OCI-LY7 (cell line): Measurements from ENCODE around the gene CHRM5. TPM values are rescaled to one million over a fixed set of nuclear protein-coding genes. Genes with fewer than 3 reads are reported as not detected.

Experiments used
- BruUV-seq: library from RNA; stranded (reverse); fragments of 400-500 nt; replicated peaks from 2 replicates; lab custom pipeline; 2021; lab: Mats Ljungman, UMichigan
- CTCF ChIA-PET: fragments of 300-600 bp; sonication (Branson Sonifier 250); formaldehyde crosslinking; loops from one replicate; lab custom pipeline; 2022; ENCODE audit warnings: antibody characterized with exemption; ENCODE audit not compliant: unreplicated experiment; lab: Charles Lee
- POLR2A ChIA-PET: fragments of 300-600 bp; sonication (Branson Sonifier 250); formaldehyde crosslinking; loops from one replicate; lab custom pipeline; 2022; ENCODE audit warnings: antibody characterized with exemption; lab: Charles Lee
- DNase-seq: peaks from one replicate; pipeline ENCODE4 v3.0.0-alpha.2; 2015; ENCODE audit warnings: low spot score
- H2AFZ ChIP-seq: fragments of 200-600 bp; sonication (generic), shearing (Covaris generic); 2 replicates; pipeline ENCODE4 v1.6.1; 2014; ENCODE audit warnings: mild to moderate bottlenecking, antibody characterized with exemption, low read length, moderate library complexity
- H3K27ac ChIP-seq: fragments of 200-600 bp; sonication (generic); 2 replicates; pipeline ENCODE4 v1.5.1; 2014; ENCODE audit warnings: mixed run types, low read depth, mild to moderate bottlenecking, moderate library complexity, low read length, inconsistent platforms; ENCODE audit not compliant: poor library complexity, severe bottlenecking
- H3K36me3 ChIP-seq: fragments of 200-600 bp; sonication (generic); 2 replicates; pipeline ENCODE4 v1.6.1; 2014; ENCODE audit warnings: mild to moderate bottlenecking, antibody characterized with exemption, low read length, moderate library complexity, mixed read lengths; ENCODE audit not compliant: insufficient read depth
- H3K4me1 ChIP-seq: fragments of 200-600 bp; sonication (generic); 2 replicates; pipeline ENCODE4 v1.5.1; 2014; ENCODE audit warnings: mild to moderate bottlenecking, low read length; ENCODE audit not compliant: insufficient read depth, poor library complexity, severe bottlenecking
- H3K4me2 ChIP-seq: fragments of 200-600 bp; sonication (generic); 2 replicates; pipeline ENCODE4 v1.6.1; 2014; ENCODE audit warnings: mild to moderate bottlenecking, low read length
- H3K4me3 ChIP-seq: fragments of 200-600 bp; sonication (generic); 2 replicates; pipeline ENCODE4 v1.5.1; 2014; ENCODE audit warnings: mild to moderate bottlenecking, low read depth, low read length; ENCODE audit not compliant: poor library complexity, severe bottlenecking
- H3K79me2 ChIP-seq: fragments of 200-600 bp; sonication (generic); 2 replicates; pipeline ENCODE4 v1.6.1; 2016; ENCODE audit warnings: low read depth, mild to moderate bottlenecking, low read length, moderate library complexity, mixed read lengths; ENCODE audit not compliant: insufficient read depth
- H3K9me2 ChIP-seq: fragments of 200-600 bp; sonication (generic); 2 replicates; pipeline ENCODE4 v1.6.1; 2016; ENCODE audit warnings: mild to moderate bottlenecking, low read length, mixed read lengths; ENCODE audit not compliant: insufficient read depth
- H3K9me3 ChIP-seq: fragments of 200-600 bp; sonication (generic); 2 replicates; pipeline ENCODE4 v1.6.1; 2014; ENCODE audit warnings: mild to moderate bottlenecking, mixed run types, low read length, mixed read lengths
- H4K20me1 ChIP-seq: fragments of 200-600 bp; sonication (generic); 2 replicates; pipeline ENCODE4 v1.6.1; 2014; ENCODE audit warnings: mild to moderate bottlenecking, antibody characterized with exemption, low read length, moderate library complexity, mixed read lengths; ENCODE audit not compliant: insufficient read depth
- EZH2phosphoT487 ChIP-seq: fragments of 200-600 bp; sonication (generic); IDR thresholded peaks from 2 replicates; pipeline ENCODE4 v1.6.1; 2018; ENCODE audit warnings: low read depth, borderline replicate concordance, mild to moderate bottlenecking, mixed run types, antibody characterized with exemption, low read length, moderate library complexity, mixed read lengths
- intact Hi-C: fragments of 100-400 bp; cut with micrococcal nuclease; formaldehyde crosslinking; loops from one replicate; pipeline ENCODE4 v1.10.0; 2022; ENCODE audit not compliant: unreplicated experiment
- total RNA-seq, 2 experiments: library from RNA; depleted of rRNA in 1 of 2; stranded (reverse); fragments of >200 nt in 1 of 2; shearing (Covaris generic) in 1 of 2; gene quantifications; 2 replicates each; pipeline ENCODE4 v1.2.3, GENCODE V29; 2014 to 2022
- TF ChIP-seq, protein P1 (sequence below): fragments of 200-600 bp; sonication (generic); conservative IDR thresholded peaks from 2 replicates; pipeline ENCODE4 v1.5.1; 2014; ENCODE audit warnings: mild to moderate bottlenecking, antibody characterized with exemption, low read length, moderate library complexity, mixed read lengths

Gene CHRM5
- total RNA-seq, 2 experiments from 2014 or later, result not detected

DNA sequence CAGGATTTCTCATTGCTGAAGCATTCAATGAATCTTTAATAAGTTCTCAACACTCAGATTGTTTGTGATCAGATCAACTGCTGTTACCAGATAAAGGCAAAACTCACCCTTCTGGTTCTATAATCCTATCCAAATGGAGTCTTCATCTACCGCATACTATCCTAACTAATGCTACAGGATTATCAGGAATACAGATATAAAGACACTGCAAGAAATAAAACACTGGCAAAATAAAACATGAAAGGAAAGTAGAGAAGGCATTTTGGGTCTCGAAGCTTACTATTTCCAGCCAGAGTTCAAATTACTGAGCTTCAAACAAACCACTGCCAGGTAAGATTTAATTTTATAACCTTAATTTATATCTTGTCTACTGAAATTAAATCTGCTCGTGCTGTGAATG lies 524 bp downstream of the CHRM5 start:
- no peak overlapping the region for H3K4me2 ChIP-seq
- H3K36me3 ChIP-seq, result no peaks in the 10 kb centered on the region
- ChIA-PET POLR2A (interaction anchor here (0.7 to 0.9 kb wide), 3 partner anchors 8 to 140 kb away, joined by 3 to 4 read pairs (median 4); no protein-coding TSS in a partner anchor), CTCF (no interaction called here)
- no TSS peak for BruUV-seq
- DNase-seq, result no peak
- H3K9me2 ChIP-seq, result no peaks in the 10 kb centered on the region
- no peaks in the 10 kb centered on the region for H3K79me2 ChIP-seq
- intact Hi-C loops, result no loop called here
- no peak overlapping the region for H2AFZ ChIP-seq
- H3K27ac ChIP-seq, result no peak overlapping the region
- no peak overlapping the region for H3K4me3 ChIP-seq
- no peaks in the 10 kb centered on the region for H3K4me1 ChIP-seq
- no peaks in the 10 kb centered on the region for H3K9me3 ChIP-seq
- TF ChIP-seq, protein P1, sequence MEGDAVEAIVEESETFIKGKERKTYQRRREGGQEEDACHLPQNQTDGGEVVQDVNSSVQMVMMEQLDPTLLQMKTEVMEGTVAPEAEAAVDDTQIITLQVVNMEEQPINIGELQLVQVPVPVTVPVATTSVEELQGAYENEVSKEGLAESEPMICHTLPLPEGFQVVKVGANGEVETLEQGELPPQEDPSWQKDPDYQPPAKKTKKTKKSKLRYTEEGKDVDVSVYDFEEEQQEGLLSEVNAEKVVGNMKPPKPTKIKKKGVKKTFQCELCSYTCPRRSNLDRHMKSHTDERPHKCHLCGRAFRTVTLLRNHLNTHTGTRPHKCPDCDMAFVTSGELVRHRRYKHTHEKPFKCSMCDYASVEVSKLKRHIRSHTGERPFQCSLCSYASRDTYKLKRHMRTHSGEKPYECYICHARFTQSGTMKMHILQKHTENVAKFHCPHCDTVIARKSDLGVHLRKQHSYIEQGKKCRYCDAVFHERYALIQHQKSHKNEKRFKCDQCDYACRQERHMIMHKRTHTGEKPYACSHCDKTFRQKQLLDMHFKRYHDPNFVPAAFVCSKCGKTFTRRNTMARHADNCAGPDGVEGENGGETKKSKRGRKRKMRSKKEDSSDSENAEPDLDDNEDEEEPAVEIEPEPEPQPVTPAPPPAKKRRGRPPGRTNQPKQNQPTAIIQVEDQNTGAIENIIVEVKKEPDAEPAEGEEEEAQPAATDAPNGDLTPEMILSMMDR, result no peak
- no peak for TF ChIP-seq EZH2phosphoT487
- H4K20me1 ChIP-seq, result no peaks in the 10 kb centered on the region

DNA sequence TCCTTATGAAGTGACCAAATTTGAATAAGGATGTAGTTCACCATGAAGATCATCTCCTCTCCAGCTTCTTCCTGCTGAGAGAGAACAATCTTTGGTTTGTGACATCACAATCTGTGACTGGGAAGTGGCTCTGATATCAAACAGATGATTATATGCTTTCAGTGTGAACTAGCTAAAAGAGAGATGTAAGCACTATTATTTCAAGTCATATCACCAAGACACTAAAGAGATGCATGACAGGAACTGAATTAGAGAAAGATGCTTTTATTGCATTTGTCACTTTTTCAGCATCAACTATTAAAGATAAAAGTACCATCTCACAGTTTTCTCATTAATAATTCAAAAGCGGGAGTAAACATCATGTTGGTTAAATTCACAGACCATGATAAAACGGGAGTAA lies 3.5 kb downstream of the CHRM5 start:
- H4K20me1 ChIP-seq, result no peaks in the 10 kb centered on the region
- BruUV-seq, result no TSS peak
- no peak overlapping the region for H2AFZ ChIP-seq
- no peak overlapping the region for H3K4me3 ChIP-seq
- H3K27ac ChIP-seq, result no peak overlapping the region
- DNase-seq, result no peak
- H3K9me3 ChIP-seq, result no peaks in the 10 kb centered on the region
- CTCF ChIA-PET, result no interaction called here
- H3K4me1 ChIP-seq, result no peaks in the 10 kb centered on the region
- H3K9me2 ChIP-seq, result no peaks in the 10 kb centered on the region
- POLR2A ChIA-PET, result interaction anchor here (0.5 kb wide), 1 partner anchor 238 kb away, joined by 4 read pairs; no protein-coding TSS in a partner anchor
- H3K4me2 ChIP-seq, result no peak overlapping the region
- no peaks in the 10 kb centered on the region for H3K36me3 ChIP-seq
- intact Hi-C loops, result no loop called here
- TF ChIP-seq, protein P1, result no peak
- no peaks in the 10 kb centered on the region for H3K79me2 ChIP-seq

DNA sequence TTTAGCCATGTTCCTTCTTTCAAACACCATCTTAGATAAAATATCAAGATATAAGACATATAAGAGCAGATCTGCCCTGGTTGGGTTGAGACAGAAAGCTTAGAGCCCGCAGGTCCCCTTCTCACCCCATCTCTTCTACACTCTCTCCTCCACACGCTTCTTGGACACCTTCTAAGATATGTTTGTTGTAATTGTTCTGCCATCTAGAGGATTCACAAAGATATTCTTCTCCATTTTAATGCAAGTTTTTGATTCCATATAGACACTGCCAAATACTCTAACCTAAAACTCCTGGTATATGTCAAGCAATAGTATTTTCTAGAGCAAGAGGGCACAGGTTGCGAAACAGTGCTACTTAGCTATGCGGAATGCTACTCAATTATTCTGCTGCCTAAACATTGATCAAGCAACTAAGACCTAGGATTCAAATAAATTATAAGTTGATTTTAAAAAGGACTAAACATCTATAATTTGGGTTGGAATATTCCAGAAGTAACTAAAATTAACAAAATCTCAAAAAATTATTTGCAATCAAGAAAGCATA lies 6.8 kb downstream of the CHRM5 start:
- ChIA-PET CTCF (no interaction called here), POLR2A (interaction anchor here (0.7 kb wide), 1 partner anchor 1263 kb away, joined by 3 read pairs; no protein-coding TSS in a partner anchor)
- Histone ChIP-seq H3K4me1 (no peaks in the 10 kb centered on the region), H3K36me3 (no peaks in the 10 kb centered on the region), H3K4me3 (no peak overlapping the region), H3K79me2 (no peaks in the 10 kb centered on the region), H3K9me3 (no peaks in the 10 kb centered on the region), H2AFZ (no peak overlapping the region), H4K20me1 (no peaks in the 10 kb centered on the region), H3K27ac (no peak overlapping the region), H3K4me2 (no peak overlapping the region), H3K9me2 (no peaks in the 10 kb centered on the region)
- intact Hi-C loops, result no loop called here
- no TSS peak for BruUV-seq
- TF ChIP-seq EZH2phosphoT487, result no peak
- TF ChIP-seq, protein P1, result peak; percentile 44
- peak; percentile 1 for DNase-seq
